Osteocyte (in vitro differentiated cells): ENCODE results near the gene CAVIN4. TPM values are rescaled to one million over a fixed set of nuclear protein-coding genes. Genes with fewer than 3 reads are reported as not detected.

Experiments used
- DNase-seq: peaks from one replicate; pipeline ENCODE4 v3.0.0; 2021; ENCODE audit warnings: mixed read lengths; ENCODE audit not compliant: unreplicated experiment; ENCODE audit errors: extremely low spot score
- H3K27ac Mint-ChIP-seq: one replicate; pipeline ENCODE4 v1.8.0; 2021; ENCODE audit warnings: mild to moderate bottlenecking, mixed read lengths; ENCODE audit not compliant: unreplicated experiment
- H3K27me3 Mint-ChIP-seq: one replicate; pipeline ENCODE4 v1.8.0; 2021; ENCODE audit warnings: mixed read lengths; ENCODE audit not compliant: unreplicated experiment
- H3K36me3 Mint-ChIP-seq: one replicate; pipeline ENCODE4 v1.8.0; 2021; ENCODE audit warnings: mixed read lengths; ENCODE audit not compliant: unreplicated experiment
- H3K4me1 Mint-ChIP-seq: one replicate; pipeline ENCODE4 v1.8.0; 2021; ENCODE audit warnings: mixed read lengths; ENCODE audit not compliant: unreplicated experiment
- H3K4me3 Mint-ChIP-seq: one replicate; pipeline ENCODE4 v1.8.0; 2021; ENCODE audit warnings: mild to moderate bottlenecking, moderate library complexity, mixed read lengths; ENCODE audit not compliant: unreplicated experiment
- H3K9me3 Mint-ChIP-seq: one replicate; pipeline ENCODE4 v1.8.0; 2021; ENCODE audit warnings: mixed read lengths; ENCODE audit not compliant: unreplicated experiment
- CTCF ChIP-seq: fragments of 200-600 bp; sonication (generic); IDR thresholded peaks from 2 replicates; pipeline ENCODE4 v1.5.0; 2021; ENCODE audit warnings: antibody characterized with exemption, mild to moderate bottlenecking, moderate library complexity
- long read RNA-seq: library from polyadenylated mRNA; unstranded; transcript quantifications from one replicate; pipeline ENCODE4 v2.0.0, GENCODE V29; 2021
- total RNA-seq: library from RNA; stranded (reverse); gene quantifications from 2 replicates; pipeline ENCODE4 v1.2.1, GENCODE V29; 2021

CAVIN4 gene
- 1.1 and 1.6 TPM in 2 replicates for total RNA-seq
- long read RNA-seq: 0 reads

GRCh38 chr9:100577776-100578448, at the start of gene CAVIN4:
CAVIN4 (plus strand) TSS chr9:100578079; CDS start chr9:100578144, 65 bp downstream.
- H3K36me3 Mint-ChIP-seq: peaks cover 17% of the 10 kb centered on the region
- no peak for DNase-seq
- TF ChIP-seq CTCF: no peak
- H3K27ac Mint-ChIP-seq: no peak within 1 kb of the TSS
- H3K9me3 Mint-ChIP-seq: no peaks in the 10 kb centered on the region
- H3K27me3 Mint-ChIP-seq: no peaks in the 10 kb centered on the region
- H3K4me1 Mint-ChIP-seq: peaks cover 5% of the 10 kb centered on the region
- H3K4me3 Mint-ChIP-seq: no peak within 1 kb of the TSS

- H3K4me1 Mint-ChIP-seq: no peaks in the 10 kb centered on the region
- no peak for DNase-seq
- no peak for TF ChIP-seq CTCF
- peaks cover 3% of the 10 kb centered on the region for H3K36me3 Mint-ChIP-seq
- peaks cover 3% of the 10 kb centered on the region for H3K9me3 Mint-ChIP-seq
- no peak overlapping the region for H3K4me3 Mint-ChIP-seq
- H3K27me3 Mint-ChIP-seq: no peaks in the 10 kb centered on the region
- no peak overlapping the region for H3K27ac Mint-ChIP-seq
These were observed 43.5 kb upstream of the CAVIN4 start for GRCh38 chr9:100534401-100534800.

- TF ChIP-seq CTCF: no peak
- H3K36me3 Mint-ChIP-seq: peaks cover 18% of the 10 kb centered on the region
- no peak for DNase-seq
- no peaks in the 10 kb centered on the region for H3K27me3 Mint-ChIP-seq
- H3K4me3 Mint-ChIP-seq: no peak overlapping the region
- H3K27ac Mint-ChIP-seq: no peak overlapping the region
- peaks cover 8% of the 10 kb centered on the region for H3K9me3 Mint-ChIP-seq
- H3K4me1 Mint-ChIP-seq: no peaks in the 10 kb centered on the region
These were observed 37.6 kb upstream of the CAVIN4 start for GRCh38 chr9:100540327-100540726.

GRCh38 chr9:100549048-100549447, 28.8 kb upstream of the CAVIN4 start:
- no peak for TF ChIP-seq CTCF
- Mint-ChIP-seq H3K36me3 (peaks cover 31% of the 10 kb centered on the region), H3K4me1 (no peaks in the 10 kb centered on the region), H3K4me3 (no peak overlapping the region), H3K9me3 (no peaks in the 10 kb centered on the region), H3K27ac (no peak overlapping the region), H3K27me3 (no peaks in the 10 kb centered on the region)
- DNase-seq: no peak

GRCh38 chr9:100554935-100555401, 22.9 kb upstream of the CAVIN4 start:
- no peaks in the 10 kb centered on the region for H3K4me1 Mint-ChIP-seq
- no peaks in the 10 kb centered on the region for H3K27me3 Mint-ChIP-seq
- TF ChIP-seq CTCF: no peak
- no peak for DNase-seq
- no peak overlapping the region for H3K4me3 Mint-ChIP-seq
- no peaks in the 10 kb centered on the region for H3K9me3 Mint-ChIP-seq
- no peak overlapping the region for H3K27ac Mint-ChIP-seq
- peaks cover 8% of the 10 kb centered on the region for H3K36me3 Mint-ChIP-seq
